NCI-H146 treated with DMSO at 0.1 percent for 48 hours (cell line): Measurements from ENCODE around the gene RNU5D-1.
"Not testable (repeated sequence)": the region's sequence is repeated elsewhere in the genome, so short reads cannot be mapped to it uniquely, and the experiment has no call there.

Experiments
- DNase-seq: peaks from one replicate; lab custom pipeline; 2025; ENCODE audit not compliant: unreplicated experiment; lab: John Stamatoyannopoulos, UW

RNU5D-1 gene

DNA sequence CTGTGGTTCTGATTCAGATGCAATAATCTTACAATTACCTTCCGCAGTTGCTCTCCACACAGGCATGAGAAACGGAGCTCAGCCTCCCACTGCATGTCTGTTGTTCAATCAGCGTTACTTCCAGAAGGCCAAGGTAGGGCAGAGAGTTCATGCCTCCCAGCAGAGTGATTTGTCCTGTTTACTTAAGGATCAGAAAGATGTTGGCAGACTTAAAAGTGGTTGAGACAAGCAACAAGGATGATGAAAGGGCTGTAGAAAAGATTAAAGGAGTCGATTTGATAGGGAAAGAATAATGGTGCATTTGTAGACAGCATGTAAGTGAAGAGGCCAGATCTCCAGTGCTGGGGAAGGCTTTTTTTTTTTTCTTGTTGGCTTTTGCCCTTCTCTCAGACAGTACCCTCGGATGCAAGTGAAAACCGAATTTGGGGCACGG is 29.8 kb downstream of the RNU5D-1 start:
- no peak for DNase-seq

DNA sequence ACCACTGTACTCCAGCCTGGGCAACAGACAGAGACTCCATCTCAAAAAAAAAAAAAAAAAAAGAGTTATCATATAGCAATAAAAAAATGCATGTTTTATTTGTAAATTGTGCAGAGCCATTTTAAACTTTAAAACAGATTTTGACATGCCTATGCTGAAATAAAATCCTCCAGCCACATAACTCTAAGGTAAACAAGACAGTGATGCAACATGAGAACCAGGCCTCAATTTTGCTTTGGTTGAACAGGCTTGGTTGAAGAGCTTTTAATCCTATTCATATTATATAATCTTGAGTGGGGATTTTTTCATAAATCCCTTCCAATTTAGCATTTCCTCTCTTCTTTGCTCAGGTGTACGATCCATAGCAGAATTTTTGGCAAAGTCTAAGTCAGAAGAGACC is 30.4 kb downstream of the RNU5D-1 start:
- no peak for DNase-seq

DNA sequence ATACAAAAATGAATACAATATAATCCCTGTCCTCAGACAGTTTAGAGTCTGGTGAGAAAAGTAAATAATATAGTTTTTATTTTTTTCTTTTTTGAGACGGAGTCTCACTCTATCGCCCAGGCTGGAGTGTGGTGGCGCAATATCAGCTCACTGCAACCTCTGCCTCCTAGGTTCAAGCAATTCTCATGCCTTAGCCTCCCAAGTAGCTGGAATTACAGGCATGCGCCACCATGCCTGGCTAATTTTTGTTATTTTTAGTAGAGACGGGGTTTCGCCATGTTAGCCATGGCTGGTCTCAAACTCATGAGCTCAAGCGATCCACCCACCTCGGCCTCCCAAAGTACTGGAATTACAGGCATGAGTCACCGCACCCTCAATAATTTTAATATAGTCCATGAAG is 31.6 kb downstream of the RNU5D-1 start:
- DNase-seq = not testable (repeated sequence)

GRCh38 chr1:44698138-44698537 is 32.8 kb downstream of the RNU5D-1 start:
- DNase-seq = no peak

DNA sequence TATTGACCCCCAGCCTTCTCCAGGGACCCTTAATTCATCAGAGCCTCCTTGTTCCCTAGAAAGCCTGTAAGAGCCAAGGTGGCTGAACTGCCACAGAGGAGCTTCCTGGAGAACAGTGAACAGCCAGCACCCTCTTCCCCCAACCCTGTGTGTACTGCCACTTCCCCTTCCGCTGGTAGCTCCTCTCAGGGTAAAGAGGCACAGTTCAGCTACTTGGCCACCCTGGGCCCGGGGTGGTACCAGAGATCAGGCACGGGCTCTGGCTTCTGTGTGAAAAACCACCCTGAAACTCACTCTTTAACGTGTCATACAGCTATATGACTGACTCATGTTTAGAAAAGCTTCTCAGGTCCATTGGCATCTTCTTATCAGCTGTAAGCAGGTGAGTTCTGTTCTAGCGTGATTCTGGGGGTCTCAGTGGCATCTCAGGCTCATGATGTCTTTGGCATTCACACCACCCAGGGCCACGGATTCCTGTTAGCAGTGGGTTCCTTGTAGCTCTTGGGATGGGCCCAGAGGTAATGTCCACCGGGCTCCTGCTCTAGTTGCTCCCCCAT is 34.1 kb downstream of the RNU5D-1 start:
- DNase-seq = no peak

GRCh38 chr1:44696101-44696500 is 34.9 kb downstream of the RNU5D-1 start:
- no peak for DNase-seq

GRCh38 chr1:44695671-44696070 is 35.3 kb downstream of the RNU5D-1 start:
- no peak for DNase-seq

DNA sequence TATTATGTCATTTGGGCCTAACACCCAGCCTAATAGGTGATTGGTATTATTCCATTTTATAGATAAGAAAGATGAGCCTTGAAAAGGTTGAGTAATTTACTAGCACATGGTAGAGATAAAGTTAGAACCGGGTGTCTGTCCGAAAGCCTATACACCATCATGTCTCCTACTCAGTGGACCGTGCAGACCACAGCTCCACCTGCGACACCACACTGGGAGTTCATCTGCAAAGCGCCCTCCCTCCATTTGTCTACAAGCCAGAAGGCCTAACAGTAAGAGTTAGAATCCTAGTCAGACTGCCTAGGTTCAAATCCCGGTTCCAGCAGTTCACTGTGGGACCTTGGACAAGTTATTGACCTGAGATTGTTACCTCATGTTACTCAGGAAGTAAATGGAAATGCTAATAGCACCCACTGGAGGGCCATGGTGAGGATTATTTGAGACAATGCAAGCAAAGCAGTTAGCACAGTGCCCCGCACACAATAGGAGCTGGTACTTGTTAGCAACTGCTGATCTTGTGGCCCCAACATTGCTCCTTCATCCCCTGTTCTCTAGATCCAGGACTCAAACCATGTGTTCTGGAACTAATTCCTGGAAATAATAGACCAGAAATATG is 36.0 kb downstream of the RNU5D-1 start:
- no peak for DNase-seq

- no peak for DNase-seq
Observed at GRCh38 chr1:44693900-44694299, 37.1 kb downstream of the RNU5D-1 start.

DNA sequence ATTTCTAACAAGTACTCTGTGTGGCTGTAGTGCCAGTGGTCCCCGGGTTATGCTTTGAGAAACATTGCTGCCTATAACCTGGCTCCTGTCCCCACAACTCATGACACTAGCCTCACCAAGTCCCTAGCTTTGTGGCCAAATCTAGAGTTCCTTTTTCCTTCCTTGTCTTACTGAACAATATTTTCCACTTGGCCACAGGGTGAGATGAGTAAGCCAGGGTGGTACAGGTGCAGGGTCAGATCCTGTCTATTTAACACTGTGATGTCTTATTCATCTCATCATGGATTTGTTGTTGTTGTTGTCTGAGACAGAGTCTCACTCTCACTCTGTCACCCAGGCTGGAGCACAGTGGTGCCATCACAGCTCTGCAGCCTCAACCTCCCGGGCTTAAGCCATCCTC is 37.8 kb downstream of the RNU5D-1 start:
- no peak for DNase-seq

DNA sequence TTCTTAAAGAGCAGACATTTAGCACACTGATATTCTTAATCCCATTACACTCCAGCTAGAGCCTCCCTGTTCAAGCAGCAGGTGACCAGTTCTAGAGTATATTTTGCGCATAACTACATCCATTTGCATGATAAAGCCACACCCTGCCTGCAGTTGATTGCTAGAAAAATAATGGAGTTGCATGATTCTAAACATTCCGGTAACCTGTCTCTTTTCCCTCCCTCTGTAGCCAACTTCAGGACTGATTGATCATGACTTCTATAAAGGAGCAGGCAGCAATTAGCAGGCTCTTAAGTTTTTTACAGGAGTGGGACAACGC is 41.6 kb downstream of the RNU5D-1 start:
- no peak for DNase-seq

DNA sequence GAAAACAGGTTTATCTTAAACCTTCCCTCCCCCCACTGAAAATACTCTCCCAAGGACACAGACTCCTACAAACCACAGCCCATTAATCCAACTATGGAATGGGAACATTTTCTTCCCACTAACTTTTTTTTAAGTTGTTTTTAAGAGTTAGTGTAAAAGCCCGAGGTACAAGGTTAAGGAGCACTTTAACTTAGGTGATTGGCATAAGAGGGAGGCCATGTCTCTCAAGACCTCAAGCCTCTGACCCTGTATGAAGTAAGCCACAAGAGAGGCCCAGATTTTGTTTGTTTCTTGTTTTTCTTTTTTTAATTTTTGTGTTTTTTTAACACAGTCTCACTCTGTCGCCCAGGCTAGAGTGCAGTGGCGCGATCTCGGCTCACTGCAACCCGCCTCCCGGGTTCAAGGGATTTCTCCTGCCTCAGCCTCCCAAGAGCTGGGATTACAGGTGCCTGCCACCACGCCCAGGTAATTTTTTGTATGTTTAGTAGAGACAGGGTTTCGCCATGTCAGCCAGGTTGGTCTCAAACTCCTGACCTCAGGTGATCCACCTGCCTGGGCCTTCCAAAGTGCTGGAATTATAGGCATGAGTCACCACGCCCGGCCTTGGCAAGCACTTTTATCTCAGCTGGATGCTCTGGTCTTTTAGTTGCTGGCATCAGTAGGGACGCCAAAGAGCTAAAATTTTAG is 42.1 kb downstream of the RNU5D-1 start:
- DNase-seq = no peak

GRCh38 chr1:44685881-44686280 is 45.1 kb downstream of the RNU5D-1 start:
- DNase-seq = no peak

- no peak for DNase-seq
Observed at GRCh38 chr1:44685218-44685617, 45.8 kb downstream of the RNU5D-1 start.

DNA sequence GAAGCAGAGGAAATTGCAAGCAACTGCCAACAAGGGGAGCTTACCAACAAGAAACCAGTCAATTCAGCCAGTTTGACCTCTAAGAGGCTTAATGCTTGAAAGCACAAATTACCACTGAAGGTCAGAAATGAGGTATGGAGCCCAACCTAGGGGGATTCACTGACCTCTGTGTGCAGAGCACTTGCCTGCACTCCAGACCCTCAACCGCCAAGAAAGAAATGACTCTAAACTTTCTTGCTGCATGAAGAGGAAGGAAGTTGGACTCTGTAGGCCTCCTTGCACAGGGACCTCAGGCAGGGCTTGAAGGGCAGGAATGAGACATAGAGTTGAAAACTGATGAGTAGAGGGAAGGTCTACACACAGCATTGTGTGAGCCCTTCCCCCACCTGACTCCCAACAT is 46.4 kb downstream of the RNU5D-1 start:
- DNase-seq = no peak

DNA sequence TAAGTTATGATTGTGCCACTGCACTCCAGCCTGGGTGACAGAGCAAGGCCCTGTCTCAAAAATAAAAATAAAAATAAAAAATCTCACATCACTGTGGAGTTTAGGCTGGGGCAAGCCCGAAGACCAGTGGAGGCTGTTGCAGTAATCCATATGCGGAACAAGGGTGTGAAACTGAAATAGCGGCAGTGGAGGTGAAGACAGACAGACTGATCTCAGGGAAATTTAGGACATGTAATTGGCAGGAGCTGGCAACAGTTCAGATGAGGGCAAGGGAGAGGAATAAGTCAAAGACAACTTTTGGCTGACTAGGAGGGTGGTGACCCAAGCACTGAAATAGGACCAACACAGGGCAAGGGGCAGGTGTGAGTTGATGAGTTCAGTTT is 48.1 kb downstream of the RNU5D-1 start:
- no peak for DNase-seq

DNA sequence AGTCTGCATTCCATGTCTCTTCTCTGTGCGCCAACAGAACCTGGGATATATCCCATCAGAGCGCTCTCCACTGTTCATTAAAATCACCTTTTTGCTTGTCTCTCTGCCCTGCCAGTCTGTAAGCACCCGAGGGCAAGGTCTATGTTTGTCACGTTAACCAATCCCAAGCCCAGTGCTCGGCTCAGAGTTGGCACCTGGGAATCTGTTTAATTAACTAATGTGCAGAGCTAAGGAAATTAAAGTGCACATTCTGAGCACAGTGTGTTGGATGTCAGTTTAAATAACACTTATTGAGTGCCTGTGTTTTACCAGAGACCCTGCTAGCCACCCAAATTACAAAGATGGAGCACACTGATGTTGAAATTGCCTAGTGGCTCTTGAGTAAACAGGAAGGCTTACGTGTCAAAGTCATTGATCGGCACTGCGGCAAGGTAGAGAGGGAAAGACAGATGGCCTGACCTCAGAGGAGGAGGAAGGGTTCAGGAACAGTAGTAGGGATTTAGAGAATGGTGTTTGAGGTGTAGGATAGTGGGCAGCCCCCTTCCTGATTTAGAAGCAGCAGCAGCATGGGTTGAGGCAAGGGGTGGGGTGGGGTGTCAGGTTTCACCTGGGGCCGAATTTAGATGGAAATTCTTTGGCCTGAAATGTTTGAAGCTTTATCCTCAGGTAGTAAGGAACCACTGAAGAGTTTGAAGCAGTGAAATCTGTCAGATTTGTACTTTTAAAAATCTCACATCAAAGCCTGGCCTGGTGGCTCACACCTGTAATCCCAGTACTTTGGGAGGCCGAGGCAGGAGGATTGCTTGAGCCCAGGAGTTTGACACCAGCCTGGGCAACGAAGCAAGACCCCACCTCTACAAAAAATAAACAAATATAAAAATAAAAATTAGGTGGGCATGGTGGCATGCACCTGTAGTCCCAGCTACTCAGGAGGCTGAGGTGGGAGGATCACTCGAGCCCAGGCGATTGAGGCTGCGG is 48.8 kb downstream of the RNU5D-1 start:
- DNase-seq = peak; percentile 38
